Neuronal stem cell (in vitro differentiated cells): ENCODE results near the gene SV2B.

Experiments used
- DNase-seq: peaks from one replicate; pipeline ENCODE4 v3.0.0-alpha.2; 2013; ENCODE audit warnings: low spot score
- H2AFZ ChIP-seq: one replicate; pipeline ENCODE4 v1.6.1; 2013; ENCODE audit warnings: mild to moderate bottlenecking, low read length, inconsistent platforms
- H2AK5ac ChIP-seq: 2 replicates; pipeline ENCODE4 v1.6.1; 2013; ENCODE audit warnings: low read depth, mild to moderate bottlenecking, inconsistent platforms, low read length, moderate library complexity, mixed read lengths
- H2BK120ac ChIP-seq: 2 replicates; pipeline ENCODE4 v1.6.1; 2013; ENCODE audit warnings: low read depth, mild to moderate bottlenecking, inconsistent platforms, low read length, moderate library complexity, mixed read lengths
- H2BK12ac ChIP-seq: one replicate; pipeline ENCODE4 v1.6.1; 2013; ENCODE audit warnings: low read length, inconsistent platforms
- H2BK15ac ChIP-seq: 2 replicates; pipeline ENCODE4 v1.6.1; 2013; ENCODE audit warnings: mild to moderate bottlenecking, low read length, inconsistent platforms, mixed read lengths
- H2BK5ac ChIP-seq: one replicate; pipeline ENCODE4 v1.6.1; 2013; ENCODE audit warnings: inconsistent platforms, mild to moderate bottlenecking, low read length, moderate library complexity
- H3K14ac ChIP-seq: one replicate; pipeline ENCODE4 v1.6.1; 2013; ENCODE audit warnings: low read length, inconsistent platforms
- H3K18ac ChIP-seq: 2 replicates; pipeline ENCODE4 v1.6.1; 2013; ENCODE audit warnings: low read length, inconsistent platforms
- H3K23ac ChIP-seq: 2 replicates; pipeline ENCODE4 v1.6.1; 2013; ENCODE audit warnings: low read depth, mild to moderate bottlenecking, mixed read lengths, low read length, inconsistent platforms; ENCODE audit not compliant: poor library complexity
- H3K27ac ChIP-seq: replicated peaks from 3 replicates; pipeline ENCODE4 v1.5.1; 2013; ENCODE audit warnings: low read length, inconsistent platforms
- H3K27me3 ChIP-seq, 3 experiments: 2 replicates each; pipeline ENCODE4 v1.6.1; 2013; ENCODE audit warnings: low read length in 3 of 3, mild to moderate bottlenecking in 2 of 3, inconsistent platforms in 1 of 3, low read depth in 1 of 3, mixed read lengths in 1 of 3, moderate library complexity in 1 of 3; ENCODE audit not compliant: control insufficient read depth in 3 of 3, insufficient read depth in 3 of 3
- H3K36me3 ChIP-seq, 2 donors: replicated peaks in 1 of 2; 2 replicates each; pipeline ENCODE4 v1.6.1; 2013; ENCODE audit warnings: low read length in 2 of 2; ENCODE audit not compliant: control insufficient read depth in 2 of 2, insufficient read depth in 2 of 2
- H3K4ac ChIP-seq: 2 replicates; pipeline ENCODE4 v1.6.1; 2013; ENCODE audit warnings: inconsistent platforms, mild to moderate bottlenecking, low read length, moderate library complexity
- H3K4me1 ChIP-seq, 2 donors: 1 replicate in 1 of 2; 2 replicates in 1 of 2; pipeline ENCODE4 v1.6.1; 2013; ENCODE audit warnings: low read length in 2 of 2, low read depth in 1 of 2; ENCODE audit not compliant: control insufficient read depth in 2 of 2, insufficient read depth in 1 of 2
- H3K4me2 ChIP-seq: one replicate; pipeline ENCODE4 v1.6.1; 2013; ENCODE audit warnings: mild to moderate bottlenecking, low read length, inconsistent platforms; ENCODE audit not compliant: insufficient read depth, poor library complexity, severe bottlenecking
- H3K4me3 ChIP-seq, 2 donors: 2 replicates each; pipeline ENCODE4 v1.5.1; 2013; ENCODE audit warnings: low read length in 2 of 2, mild to moderate bottlenecking in 2 of 2, inconsistent platforms in 1 of 2, moderate library complexity in 1 of 2
- H3K79me1 ChIP-seq: one replicate; pipeline ENCODE4 v1.6.1; 2013; ENCODE audit warnings: low read depth, mild to moderate bottlenecking, inconsistent platforms, low read length, moderate library complexity
- H3K9ac ChIP-seq: one replicate; pipeline ENCODE4 v1.6.1; 2013; ENCODE audit warnings: mild to moderate bottlenecking, low read depth, low read length, inconsistent platforms; ENCODE audit not compliant: poor library complexity
- H3K9me3 ChIP-seq, 2 donors: replicated peaks in 1 of 2; 2 replicates each; pipeline versions ENCODE3 to v1.6.1; 2013; ENCODE audit warnings: low read length in 2 of 2, mild to moderate bottlenecking in 2 of 2, inconsistent platforms in 1 of 2, low read depth in 1 of 2, mixed read lengths in 1 of 2, moderate library complexity in 1 of 2; ENCODE audit not compliant: control insufficient read depth in 2 of 2, insufficient read depth in 1 of 2
- H4K8ac ChIP-seq: one replicate; pipeline ENCODE4 v1.6.1; 2013; ENCODE audit warnings: low read depth, mild to moderate bottlenecking, inconsistent platforms, low read length, moderate library complexity
- H4K91ac ChIP-seq: one replicate; pipeline ENCODE4 v1.6.1; 2013; ENCODE audit warnings: low read length, low read depth, mild to moderate bottlenecking, inconsistent platforms; ENCODE audit not compliant: poor library complexity
- WGBS, 2 donors: extraction: QIAGEN DNeasy Blood & Tissue Kit; methylation state at CpG; one replicate each; pipeline ENCODE4 v1.1.7; 2013; ENCODE audit warnings: missing lambda C conversion rate in 2 of 2, mixed read lengths in 1 of 2; ENCODE audit not compliant: insufficient read length in 2 of 2, insufficient replicate concordance in 1 of 2; ENCODE audit errors: extremely low coverage in 2 of 2; 5-methylcytosine and 5-hydroxymethylcytosine counted together

SV2B gene

GRCh38 chr15:91200101-91200754, 100.2 kb downstream of the SV2B start:
- Histone ChIP-seq H3K27me3 (no peaks in the 10 kb centered on the region), H3K9me3 (no peaks in the 10 kb centered on the region), H3K9ac (no peak overlapping the region), H2AFZ (no peak overlapping the region), H4K91ac (no peak overlapping the region), H3K4me2 (no peak overlapping the region), H2BK15ac (no peak overlapping the region), H3K4me1 (peaks cover 0 to 5% of the 10 kb centered on the region in 2 donors), H3K14ac (no peak overlapping the region), H3K4me3 (no peak overlapping the region), H2BK5ac (no peak overlapping the region), H3K36me3 (no peaks in the 10 kb centered on the region), H4K8ac (no peak overlapping the region), H3K4ac (no peak overlapping the region), H3K27ac (no peak overlapping the region), H2BK120ac (no peak overlapping the region), H2BK12ac (no peak overlapping the region), H3K18ac (no peak overlapping the region), H3K23ac (no peak overlapping the region), H3K79me1 (no peaks in the 10 kb centered on the region), H2AK5ac (no peak overlapping the region)
- WGBS, 2 donors = no CpG with 5 or more reads among the region's 5 CpGs
- DNase-seq = no peak

GRCh38 chr15:91202510-91203102, 102.5 kb downstream of the SV2B start:
- no peaks in the 10 kb centered on the region for H3K36me3 ChIP-seq
- no peak overlapping the region for H2AK5ac ChIP-seq
- H3K23ac ChIP-seq = no peak overlapping the region
- no peaks in the 10 kb centered on the region for H3K9me3 ChIP-seq
- no peaks in the 10 kb centered on the region for H3K79me1 ChIP-seq
- no peak overlapping the region for H2BK5ac ChIP-seq
- no peak overlapping the region for H3K9ac ChIP-seq
- no peak overlapping the region for H3K27ac ChIP-seq
- H3K14ac ChIP-seq = no peak overlapping the region
- H2AFZ ChIP-seq = no peak overlapping the region
- H3K4ac ChIP-seq = no peak overlapping the region
- no peak overlapping the region for H2BK12ac ChIP-seq
- no peak overlapping the region for H4K91ac ChIP-seq
- no peak overlapping the region for H2BK15ac ChIP-seq
- H3K4me1 ChIP-seq = peaks cover 0 to 5% of the 10 kb centered on the region in 2 donors
- no peak for DNase-seq
- no peak overlapping the region for H2BK120ac ChIP-seq
- H3K18ac ChIP-seq = no peak overlapping the region
- no peak overlapping the region for H3K4me3 ChIP-seq
- no peaks in the 10 kb centered on the region for H3K27me3 ChIP-seq
- no peak overlapping the region for H4K8ac ChIP-seq
- no peak overlapping the region for H3K4me2 ChIP-seq

- Histone ChIP-seq H3K27me3 (peaks cover 0 to 3% (median 0%) of the 10 kb centered on the region in 3 experiments), H3K14ac (no peak overlapping the region), H3K4me2 (no peak overlapping the region), H3K9ac (no peak overlapping the region), H3K18ac (no peak overlapping the region), H2BK15ac (no peak overlapping the region), H3K79me1 (no peaks in the 10 kb centered on the region), H2AK5ac (no peak overlapping the region), H2BK5ac (no peak overlapping the region), H3K23ac (no peak overlapping the region), H3K4me3 (no peak overlapping the region), H3K9me3 (no peaks in the 10 kb centered on the region), H3K4me1 (peaks cover 0 to 5% of the 10 kb centered on the region in 2 donors), H4K8ac (no peak overlapping the region), H3K36me3 (no peaks in the 10 kb centered on the region), H3K4ac (no peak overlapping the region), H4K91ac (no peak overlapping the region), H2BK12ac (no peak overlapping the region), H2BK120ac (no peak overlapping the region), H3K27ac (no peak overlapping the region), H2AFZ (no peak overlapping the region)
- WGBS, 2 donors = no CpG with 5 or more reads among the region's 7 CpGs
- DNase-seq = no peak
Measured at GRCh38 chr15:91203619-91204203, 103.7 kb downstream of the SV2B start.

DNA sequence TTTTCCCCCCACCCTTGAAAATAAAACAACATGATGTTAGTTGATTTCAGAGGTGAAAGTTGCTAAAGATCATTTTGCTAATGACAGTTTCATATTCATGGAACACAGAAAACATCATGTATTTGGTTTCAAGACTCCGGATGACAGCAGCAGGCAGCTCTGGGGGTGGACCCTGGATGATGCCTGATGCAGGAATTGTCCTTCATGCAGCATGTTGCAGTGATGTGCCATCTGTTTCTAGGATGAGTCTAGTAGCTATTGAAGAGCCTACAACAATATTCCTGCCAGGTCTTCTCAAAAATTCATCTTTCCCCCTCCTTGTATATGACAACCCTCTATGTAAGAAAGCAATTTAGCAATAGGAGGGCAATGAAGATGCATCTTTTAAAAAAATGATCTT, 108.3 kb downstream of the SV2B start:
- no peaks in the 10 kb centered on the region for H3K79me1 ChIP-seq
- H3K4me3 ChIP-seq = no peak overlapping the region
- no peak overlapping the region for H3K23ac ChIP-seq
- H2BK5ac ChIP-seq = no peak overlapping the region
- H3K4me1 ChIP-seq = peaks cover 0 to 5% of the 10 kb centered on the region in 2 donors
- H3K18ac ChIP-seq = no peak overlapping the region
- H2BK12ac ChIP-seq = no peak overlapping the region
- no peak overlapping the region for H3K27ac ChIP-seq
- H2AK5ac ChIP-seq = no peak overlapping the region
- H3K36me3 ChIP-seq = no peaks in the 10 kb centered on the region
- no peak overlapping the region for H2BK120ac ChIP-seq
- H4K91ac ChIP-seq = no peak overlapping the region
- no peak for DNase-seq
- no CpG with 5 or more reads among the region's 1 CpG for WGBS, 2 donors
- peaks cover 0 to 3% (median 0%) of the 10 kb centered on the region in 3 experiments for H3K27me3 ChIP-seq
- H2BK15ac ChIP-seq = no peak overlapping the region
- H4K8ac ChIP-seq = no peak overlapping the region
- no peak overlapping the region for H3K4me2 ChIP-seq
- no peak overlapping the region for H3K9ac ChIP-seq
- H2AFZ ChIP-seq = no peak overlapping the region
- no peak overlapping the region for H3K4ac ChIP-seq
- no peaks in the 10 kb centered on the region for H3K9me3 ChIP-seq
- no peak overlapping the region for H3K14ac ChIP-seq
